Activated CD4-positive, alpha-beta T cell treated with anti-CD3 and anti-CD28 coated beads, Interleukin-2, amount 50 U/mL, for 24 hours (primary cell): Measurements from ENCODE around the gene MRM2.

Source experiments
- DNase-seq, 2 donors: peaks; one replicate each; pipeline ENCODE4 v3.0.0-alpha.2; 2020; ENCODE audit warnings: low read depth in 1 of 2, low spot score in 1 of 2

Gene MRM2

DNA sequence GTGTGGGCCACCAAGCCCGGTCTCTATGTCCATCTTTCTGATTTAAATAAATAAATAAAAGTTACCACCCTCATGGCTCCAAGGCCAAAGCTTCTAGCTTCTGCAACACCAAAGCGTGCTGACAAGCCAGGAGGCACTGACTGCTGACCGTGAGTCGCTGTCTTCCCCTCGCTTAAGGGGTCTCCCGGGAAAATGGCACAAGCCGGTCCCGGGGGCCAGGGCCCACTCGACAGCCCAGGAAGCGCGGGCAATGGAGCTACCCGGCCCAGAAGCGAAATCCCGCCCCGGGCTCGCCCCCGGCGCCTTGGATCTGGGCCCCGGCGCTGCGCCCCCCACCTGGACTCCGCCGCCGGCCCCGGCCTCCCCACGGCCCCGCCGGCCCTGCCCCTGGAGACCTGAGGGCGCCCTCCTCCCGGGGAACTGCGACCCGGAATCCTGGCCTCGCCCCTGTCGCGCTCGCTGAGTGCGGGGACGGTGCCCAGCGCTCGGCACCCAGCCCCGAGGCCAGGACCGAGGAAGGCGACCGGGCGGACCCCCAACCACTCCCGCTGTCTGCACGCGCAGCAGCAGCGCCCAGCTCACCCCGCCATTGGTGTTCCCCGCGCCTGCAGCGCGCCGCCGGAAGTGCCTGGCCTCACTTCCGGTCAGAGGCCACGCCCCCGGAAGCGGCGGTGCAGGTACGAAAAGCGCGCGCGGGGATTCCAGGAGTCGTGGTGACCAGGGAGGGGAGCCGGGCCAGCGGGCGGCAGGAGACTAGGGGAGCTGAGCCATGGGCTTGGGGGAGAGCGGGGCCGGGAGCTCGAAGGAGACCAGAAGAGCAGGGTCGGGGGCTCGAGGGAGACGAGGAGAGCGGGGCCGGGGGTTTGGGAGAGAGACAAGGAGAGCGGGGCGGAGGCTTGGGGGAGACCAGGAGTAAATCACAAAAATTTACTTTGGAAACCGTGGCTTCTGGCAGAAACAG, at the start of gene MRM2, which contains the start of gene NUDT1:
Gene MRM2, minus strand, starts transcription at position 626 of the 961 bp plus-strand sequence. Its CDS starts 36 bp downstream, at position 590.
Gene NUDT1, plus strand, starts transcription at position 647 of the 961 bp plus-strand sequence. CDS start 2,349 bp downstream, outside the sequence.
- peak; percentile 66 to 67 for DNase-seq

DNA sequence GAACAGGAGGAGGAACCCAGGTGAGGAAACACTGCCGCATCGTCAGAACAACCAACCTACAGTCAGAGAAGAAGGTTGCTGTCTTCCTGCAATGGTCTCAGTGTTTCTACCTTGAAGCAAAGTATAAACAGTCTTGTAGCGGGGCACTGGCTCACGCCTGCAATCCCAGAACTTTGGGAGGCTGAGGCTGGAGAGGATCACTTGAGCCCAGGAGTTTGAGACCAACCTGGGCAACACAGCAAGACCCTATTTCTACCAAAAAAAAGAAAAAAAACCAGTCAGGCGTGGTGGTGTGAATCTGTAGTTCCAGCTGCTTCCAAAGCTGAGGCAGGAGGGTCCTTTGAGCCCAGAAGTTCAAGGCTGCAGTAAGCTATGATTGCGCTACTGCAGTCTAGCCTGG, 48.9 kb upstream of the MRM2 start:
- no peak for DNase-seq

- no peak for DNase-seq
Measured at GRCh38 chr7:2289621-2290020, 47.6 kb upstream of the MRM2 start.

- no peak for DNase-seq
Measured at GRCh38 chr7:2289111-2289586, 47.1 kb upstream of the MRM2 start.

GRCh38 chr7:2288503-2288902, 46.5 kb upstream of the MRM2 start:
- DNase-seq = no peak

GRCh38 chr7:2287745-2288144, 45.7 kb upstream of the MRM2 start:
- DNase-seq = no peak

GRCh38 chr7:2283074-2283473, 41.1 kb upstream of the MRM2 start:
- no peak for DNase-seq

DNA sequence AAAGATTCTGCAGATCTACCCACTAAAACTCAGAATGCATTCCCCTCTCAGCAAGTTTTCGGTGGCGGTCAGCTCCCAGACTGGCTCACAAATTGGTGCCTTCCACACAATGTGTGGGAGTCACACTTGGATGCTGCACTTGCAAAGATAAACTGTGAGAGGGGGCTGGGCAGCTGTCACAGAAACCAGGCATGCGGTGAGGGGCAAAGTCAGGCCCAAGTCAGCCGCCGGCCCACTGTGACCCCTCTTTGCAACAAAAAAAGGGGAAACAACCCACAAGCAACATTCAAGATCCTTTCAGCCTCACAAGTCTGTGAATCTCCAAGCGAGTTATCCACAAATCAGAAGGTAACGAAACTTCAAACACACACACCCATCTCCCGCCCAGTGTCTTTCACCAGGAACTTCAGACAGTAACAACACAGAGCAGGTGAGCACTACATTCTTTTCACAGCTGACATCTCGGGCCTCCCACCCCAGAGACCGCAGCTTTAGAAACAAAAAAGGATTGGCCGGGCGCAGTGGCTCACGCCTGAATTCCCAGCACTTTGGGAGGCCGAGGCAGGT, 40.3 kb upstream of the MRM2 start:
- DNase-seq = no peak

- DNase-seq = no peak
Measured at GRCh38 chr7:2281541-2281940, 39.5 kb upstream of the MRM2 start.

GRCh38 chr7:2280424-2280823, 38.4 kb upstream of the MRM2 start:
- no peak for DNase-seq

GRCh38 chr7:2279896-2280295, 37.9 kb upstream of the MRM2 start:
- no peak for DNase-seq

- no peak for DNase-seq
Measured at GRCh38 chr7:2278026-2278425, 36.0 kb upstream of the MRM2 start.

GRCh38 chr7:2276107-2276506, 34.1 kb upstream of the MRM2 start:
- no peak for DNase-seq

DNA sequence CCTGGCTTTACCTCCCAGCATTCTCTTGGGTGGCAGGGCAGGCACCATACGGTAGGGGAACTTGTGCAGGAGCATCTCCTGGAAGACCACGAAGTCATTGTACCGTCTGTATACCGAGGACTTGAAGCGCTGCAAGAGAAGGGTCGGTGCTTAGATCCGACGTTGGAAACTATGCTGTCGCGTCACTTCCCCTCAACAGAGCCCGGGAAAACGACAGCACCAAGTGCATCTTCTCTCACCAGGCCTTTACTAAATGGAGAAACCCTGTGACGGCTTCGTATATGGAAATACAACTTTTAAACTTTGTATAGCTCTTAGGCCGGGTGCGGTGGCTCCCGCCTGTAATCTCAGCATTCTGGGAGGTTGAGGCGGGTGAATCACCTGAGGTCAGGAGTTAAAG, 33.1 kb upstream of the MRM2 start:
- DNase-seq = no peak

- no peak for DNase-seq
Measured at GRCh38 chr7:2274666-2275065, 32.7 kb upstream of the MRM2 start.

GRCh38 chr7:2273866-2274265, 31.9 kb upstream of the MRM2 start:
- no peak for DNase-seq

GRCh38 chr7:2272031-2272430, 30.0 kb upstream of the MRM2 start:
- no peak for DNase-seq

DNA sequence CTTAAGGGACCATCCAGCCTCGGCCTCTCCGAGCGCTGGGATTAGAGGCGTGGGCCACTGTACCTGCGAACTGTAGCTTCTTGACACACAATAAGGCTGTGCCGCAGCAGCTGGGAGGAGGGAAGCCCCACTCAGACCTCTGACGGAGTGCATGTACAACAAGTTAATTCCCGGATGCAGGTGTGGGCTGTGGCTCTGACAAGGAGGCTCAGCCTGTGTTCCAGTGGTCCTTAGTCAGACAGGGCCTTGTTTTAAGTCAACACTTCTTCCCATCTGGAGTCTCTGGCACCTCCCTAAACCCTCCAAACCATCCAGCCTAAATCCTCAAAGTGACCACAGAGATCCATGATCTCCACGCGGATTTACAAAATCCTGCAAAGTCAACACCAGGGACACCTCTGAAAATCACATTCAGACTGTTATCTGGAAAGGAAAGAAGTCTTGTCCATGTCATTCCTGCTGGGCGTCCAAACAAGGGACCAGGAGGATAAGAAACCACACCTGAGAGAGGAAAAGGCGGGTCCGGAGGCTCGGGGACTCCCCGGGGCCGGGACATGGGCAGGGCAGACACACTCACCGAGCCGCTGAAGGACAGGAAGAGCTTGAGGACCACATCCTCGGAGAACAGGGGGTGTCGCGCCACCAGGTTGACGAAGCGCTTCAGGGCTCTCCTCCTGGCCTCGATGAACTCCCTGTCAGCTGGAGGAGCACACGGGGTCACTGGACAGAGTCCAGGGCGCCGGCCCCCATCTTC, 29.4 kb upstream of the MRM2 start:
- no peak for DNase-seq

DNA sequence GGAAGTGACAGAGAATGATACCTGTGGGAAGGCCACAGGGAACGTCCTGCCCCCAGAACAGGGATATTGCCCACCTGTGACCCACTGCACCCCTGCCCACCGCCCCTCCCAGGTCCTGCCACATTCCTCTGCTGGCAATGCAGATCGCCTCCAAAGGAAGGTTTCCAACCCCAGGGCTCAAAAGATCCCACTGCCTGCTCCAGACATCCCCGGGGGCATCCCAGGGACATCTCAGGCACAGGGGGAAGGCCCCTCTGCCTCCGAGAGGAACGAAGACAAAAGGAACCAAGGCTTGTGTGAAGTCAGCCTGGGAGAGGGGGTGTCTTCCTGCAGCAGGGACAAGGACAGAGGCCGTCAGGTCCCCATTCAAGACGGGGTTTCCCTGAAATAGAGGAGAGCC, 28.5 kb upstream of the MRM2 start:
- no peak for DNase-seq

DNA sequence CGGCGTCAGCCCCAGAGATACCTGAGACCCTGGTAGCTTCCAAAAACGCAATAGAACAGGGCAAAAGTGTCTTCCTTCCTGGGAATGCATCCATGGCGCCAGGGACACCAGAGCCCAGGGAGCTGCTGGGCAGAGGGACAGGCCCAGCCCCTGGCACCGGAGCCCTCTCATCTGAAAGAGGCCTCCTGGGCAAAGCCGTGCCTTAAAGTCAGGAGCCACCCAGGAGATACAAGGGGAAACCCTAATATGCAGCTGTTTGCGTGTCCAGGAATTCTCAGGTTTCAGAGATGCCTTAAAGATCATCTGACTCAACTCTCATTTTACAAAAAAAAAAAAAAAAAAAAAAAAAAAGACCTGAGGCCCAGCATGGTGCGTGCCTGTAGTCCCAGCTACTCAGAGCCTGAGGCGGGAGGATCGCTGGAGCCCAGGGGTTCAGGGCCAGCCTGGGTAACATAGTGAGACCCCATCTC, 28.0 kb upstream of the MRM2 start:
- DNase-seq = no peak
